D721Med (cell line): Measurements from ENCODE around the gene KCNIP4.

Source experiments
- DNase-seq: peaks from one replicate; pipeline ENCODE4 v3.0.0; 2011; ENCODE audit warnings: low spot score; ENCODE audit not compliant: insufficient read length
- FAIRE-seq: peaks from 2 replicates; lab custom pipeline; 2011; peaks lifted over from hg19 to GRCh38; lab: Jason Lieb, UNC
- CTCF ChIP-seq: IDR thresholded peaks from 2 replicates; pipeline ENCODE4 v1.5.1; 2012; ENCODE audit warnings: mild to moderate bottlenecking, control low read depth; ENCODE audit not compliant: insufficient read depth; ENCODE audit errors: missing control alignments

Gene KCNIP4

GRCh38 chr4:21811565-21811964, 137.0 kb downstream of the KCNIP4 start:
- FAIRE-seq, result peak; percentile 64
- no peak for DNase-seq
- no peak for TF ChIP-seq CTCF

GRCh38 chr4:21806991-21807390, 141.6 kb downstream of the KCNIP4 start:
- DNase-seq (no peak), FAIRE-seq (no peak)
- TF ChIP-seq CTCF, result no peak

GRCh38 chr4:21802406-21802805, 146.2 kb downstream of the KCNIP4 start:
- no peak for TF ChIP-seq CTCF
- DNase-seq, result no peak
- FAIRE-seq, result peak; percentile 32

GRCh38 chr4:21801661-21802385, 146.7 kb downstream of the KCNIP4 start:
- FAIRE-seq (no peak), DNase-seq (no peak)
- TF ChIP-seq CTCF, result no peak

GRCh38 chr4:21795091-21795490, 153.5 kb downstream of the KCNIP4 start:
- TF ChIP-seq CTCF, result no peak
- no peak for FAIRE-seq
- no peak for DNase-seq

- DNase-seq, result no peak
- TF ChIP-seq CTCF, result no peak
- peak; percentile 29 for FAIRE-seq
Observed at GRCh38 chr4:21792736-21793135, 155.8 kb downstream of the KCNIP4 start.

GRCh38 chr4:21790438-21791029, 158.0 kb downstream of the KCNIP4 start:
- TF ChIP-seq CTCF, result peak; percentile 58
- DNase-seq (no peak), FAIRE-seq (peak; percentile 85)
